ENCODE data around the gene GAPDH.
"Not testable (repeated sequence)": the region's sequence is repeated elsewhere in the genome, so short reads cannot be mapped to it uniquely, and the experiment has no call there.

Gene GAPDH

DNA sequence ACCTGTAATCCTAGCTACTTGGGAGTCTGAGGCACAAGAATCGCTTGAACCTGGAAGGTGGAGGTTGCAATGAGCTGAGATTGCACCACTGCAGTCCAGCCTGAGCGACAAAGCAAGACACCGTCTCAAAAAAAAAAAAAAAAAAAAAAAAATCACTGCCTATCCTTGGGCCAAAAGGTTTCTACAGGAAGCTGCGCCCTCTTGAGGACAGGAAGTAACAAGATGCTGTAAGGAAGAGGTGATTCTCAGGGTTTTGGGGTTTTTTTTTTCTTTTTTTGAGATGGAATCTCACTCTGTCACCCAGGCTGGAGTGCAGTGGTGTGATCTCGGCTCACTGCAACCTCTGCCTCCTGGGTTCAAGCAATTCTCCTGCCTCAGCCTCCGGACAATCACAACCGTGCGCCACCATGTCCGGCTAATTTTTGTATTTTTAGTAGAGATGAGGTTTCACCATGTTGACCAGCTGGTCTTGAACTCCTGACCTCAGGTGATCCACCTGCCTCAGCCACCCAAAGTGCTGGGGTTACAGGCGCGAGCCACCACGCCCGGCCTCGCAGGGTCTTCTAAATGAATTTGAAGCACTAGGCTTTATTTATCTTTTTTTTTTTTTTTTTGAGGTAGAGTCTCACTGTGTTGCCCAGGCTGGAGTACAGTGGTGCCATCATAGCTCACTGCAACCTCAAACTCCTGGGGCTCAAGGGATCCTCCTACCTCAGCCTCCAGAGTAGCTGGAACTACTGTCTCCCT, 23.9 kb downstream of the GAPDH start:
- peak in 1 of 2 experiments; percentile 69 for DNase-seq (ENCODE audit: low read depth in 1 of 2, low spot score in 1 of 2)
- H3K4me3 ChIP-seq (replicated peaks; ENCODE audit: insufficient read depth, low read length); H3K27ac ChIP-seq (replicated peaks); H3K27me3 ChIP-seq (ENCODE audit: insufficient read depth, poor library complexity, severe bottlenecking): not testable (repeated sequence)
- TF ChIP-seq SPI1 (IDR thresholded peaks at IDR 0.05; ENCODE audit: borderline replicate concordance, low read depth): peak; percentile 11; the same call in 1 of the 2 replicates
- TF ChIP-seq CTCF (IDR thresholded peaks at IDR 0.05; ENCODE audit: insufficient read depth, low read length): peak; percentile 17
- peak; percentile 53; the same call in 1 of the 2 replicates for TF ChIP-seq GABPA (IDR thresholded peaks at IDR 0.05; ENCODE audit: low read depth)

GRCh38 chr12:6559500-6559899, 25.2 kb downstream of the GAPDH start:
- DNase-seq (ENCODE audit: low read depth in 1 of 2, low spot score in 1 of 2): no peak
- Histone ChIP-seq H3K4me3 (replicated peaks; ENCODE audit: insufficient read depth, low read length) (no peak overlapping the region), H3K27me3 (ENCODE audit: insufficient read depth, poor library complexity, severe bottlenecking) (no peaks in the 10 kb centered on the region), H3K27ac (replicated peaks) (no peak overlapping the region)
- no peak for TF ChIP-seq POLR2AphosphoS5 (IDR thresholded peaks at IDR 0.05; ENCODE audit: low read depth)
- TF ChIP-seq, protein P1, sequence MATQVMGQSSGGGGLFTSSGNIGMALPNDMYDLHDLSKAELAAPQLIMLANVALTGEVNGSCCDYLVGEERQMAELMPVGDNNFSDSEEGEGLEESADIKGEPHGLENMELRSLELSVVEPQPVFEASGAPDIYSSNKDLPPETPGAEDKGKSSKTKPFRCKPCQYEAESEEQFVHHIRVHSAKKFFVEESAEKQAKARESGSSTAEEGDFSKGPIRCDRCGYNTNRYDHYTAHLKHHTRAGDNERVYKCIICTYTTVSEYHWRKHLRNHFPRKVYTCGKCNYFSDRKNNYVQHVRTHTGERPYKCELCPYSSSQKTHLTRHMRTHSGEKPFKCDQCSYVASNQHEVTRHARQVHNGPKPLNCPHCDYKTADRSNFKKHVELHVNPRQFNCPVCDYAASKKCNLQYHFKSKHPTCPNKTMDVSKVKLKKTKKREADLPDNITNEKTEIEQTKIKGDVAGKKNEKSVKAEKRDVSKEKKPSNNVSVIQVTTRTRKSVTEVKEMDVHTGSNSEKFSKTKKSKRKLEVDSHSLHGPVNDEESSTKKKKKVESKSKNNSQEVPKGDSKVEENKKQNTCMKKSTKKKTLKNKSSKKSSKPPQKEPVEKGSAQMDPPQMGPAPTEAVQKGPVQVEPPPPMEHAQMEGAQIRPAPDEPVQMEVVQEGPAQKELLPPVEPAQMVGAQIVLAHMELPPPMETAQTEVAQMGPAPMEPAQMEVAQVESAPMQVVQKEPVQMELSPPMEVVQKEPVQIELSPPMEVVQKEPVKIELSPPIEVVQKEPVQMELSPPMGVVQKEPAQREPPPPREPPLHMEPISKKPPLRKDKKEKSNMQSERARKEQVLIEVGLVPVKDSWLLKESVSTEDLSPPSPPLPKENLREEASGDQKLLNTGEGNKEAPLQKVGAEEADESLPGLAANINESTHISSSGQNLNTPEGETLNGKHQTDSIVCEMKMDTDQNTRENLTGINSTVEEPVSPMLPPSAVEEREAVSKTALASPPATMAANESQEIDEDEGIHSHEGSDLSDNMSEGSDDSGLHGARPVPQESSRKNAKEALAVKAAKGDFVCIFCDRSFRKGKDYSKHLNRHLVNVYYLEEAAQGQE (IDR thresholded peaks at IDR 0.05; ENCODE audit: insufficient replicate concordance, low read depth): no peak
- TF ChIP-seq CTCF (IDR thresholded peaks at IDR 0.05; ENCODE audit: insufficient read depth, low read length): no peak

- no peak for DNase-seq (ENCODE audit: low read depth in 1 of 2, low spot score in 1 of 2)
- no peaks in the 10 kb centered on the region for H3K27me3 ChIP-seq (ENCODE audit: insufficient read depth, poor library complexity, severe bottlenecking)
- TF ChIP-seq, protein P1 (IDR thresholded peaks at IDR 0.05; ENCODE audit: insufficient replicate concordance, low read depth): no peak
- no peak for TF ChIP-seq SPI1 (IDR thresholded peaks at IDR 0.05; ENCODE audit: borderline replicate concordance, low read depth)
- TF ChIP-seq CTCF (IDR thresholded peaks at IDR 0.05; ENCODE audit: insufficient read depth, low read length): no peak
- H3K27ac ChIP-seq (replicated peaks): no peak overlapping the region
- H3K4me3 ChIP-seq (replicated peaks; ENCODE audit: insufficient read depth, low read length): no peak overlapping the region
Measured at GRCh38 chr12:6560501-6561205, 26.3 kb downstream of the GAPDH start.

All from HL-60 (cell line).